Measurements from ENCODE around the gene CUX1.
"Not testable (repeated sequence)": the region's sequence is repeated elsewhere in the genome, so short reads cannot be mapped to it uniquely, and the experiment has no call there.

The CUX1 gene

GRCh38 chr7:101871351-101871750, 53.9 kb downstream of the CUX1 start:
- DNase-seq = no peak

GRCh38 chr7:101874028-101874427, 56.6 kb downstream of the CUX1 start:
- DNase-seq = no peak

GRCh38 chr7:101875283-101875846, 57.9 kb downstream of the CUX1 start:
- DNase-seq = no peak

GRCh38 chr7:101877882-101878591, 60.6 kb downstream of the CUX1 start:
- DNase-seq = no peak

- DNase-seq = no peak
Measured at GRCh38 chr7:101878938-101879337, 61.5 kb downstream of the CUX1 start.

- DNase-seq = no peak
Measured at GRCh38 chr7:101879565-101879964, 62.1 kb downstream of the CUX1 start.

- no peak for DNase-seq
Measured at GRCh38 chr7:101880282-101881054, 63.0 kb downstream of the CUX1 start.

GRCh38 chr7:101882005-101882421, 64.6 kb downstream of the CUX1 start:
- DNase-seq = no peak

GRCh38 chr7:101882595-101883564, 65.5 kb downstream of the CUX1 start:
- DNase-seq = peak; percentile 88

GRCh38 chr7:101884671-101885596, 67.5 kb downstream of the CUX1 start:
- DNase-seq = no peak

GRCh38 chr7:101885597-101885955, 68.2 kb downstream of the CUX1 start:
- no peak for DNase-seq

- not testable (repeated sequence) for DNase-seq
Measured at GRCh38 chr7:101887352-101887751, 69.9 kb downstream of the CUX1 start.

- DNase-seq = not testable (repeated sequence)
Measured at GRCh38 chr7:101888564-101888963, 71.1 kb downstream of the CUX1 start.

- DNase-seq = no peak
Measured at GRCh38 chr7:101890749-101891523, 73.5 kb downstream of the CUX1 start.

GRCh38 chr7:101891936-101892640, 74.7 kb downstream of the CUX1 start:
- no peak for DNase-seq

GRCh38 chr7:101893341-101894082, 76.1 kb downstream of the CUX1 start:
- no peak for DNase-seq

- DNase-seq = no peak
Measured at GRCh38 chr7:101896316-101896715, 78.9 kb downstream of the CUX1 start.

GRCh38 chr7:101896941-101897340, 79.5 kb downstream of the CUX1 start:
- no peak for DNase-seq

- DNase-seq = no peak
Measured at GRCh38 chr7:101898106-101898505, 80.7 kb downstream of the CUX1 start.

- DNase-seq = no peak
Measured at GRCh38 chr7:101899616-101900015, 82.2 kb downstream of the CUX1 start.

Data from SHP77 treated with DMSO at 0.1 percent for 48 hours (cell line).